ENCODE measurements around the gene PPID.

DNA sequence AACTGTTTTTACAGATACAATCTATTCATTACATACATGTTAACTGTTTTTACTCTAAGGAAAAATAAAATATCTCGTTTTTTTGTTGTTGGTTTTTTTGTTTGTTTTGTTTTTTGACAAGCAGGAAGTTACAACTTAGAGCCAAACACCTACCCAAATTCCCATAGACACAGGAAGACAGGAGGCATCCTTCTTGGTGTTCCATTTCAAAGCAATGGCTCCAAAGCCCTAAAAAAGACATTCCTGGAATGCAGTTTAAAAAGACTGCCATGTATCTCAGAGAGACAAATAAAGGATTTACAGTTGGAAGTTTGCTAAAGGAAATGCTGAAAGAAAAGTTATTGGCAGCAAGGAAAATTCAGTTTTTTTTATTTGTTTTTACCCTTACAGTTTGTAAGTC lies 34.4 kb downstream of the PPID start:
- TF ChIP-seq, protein P1, sequence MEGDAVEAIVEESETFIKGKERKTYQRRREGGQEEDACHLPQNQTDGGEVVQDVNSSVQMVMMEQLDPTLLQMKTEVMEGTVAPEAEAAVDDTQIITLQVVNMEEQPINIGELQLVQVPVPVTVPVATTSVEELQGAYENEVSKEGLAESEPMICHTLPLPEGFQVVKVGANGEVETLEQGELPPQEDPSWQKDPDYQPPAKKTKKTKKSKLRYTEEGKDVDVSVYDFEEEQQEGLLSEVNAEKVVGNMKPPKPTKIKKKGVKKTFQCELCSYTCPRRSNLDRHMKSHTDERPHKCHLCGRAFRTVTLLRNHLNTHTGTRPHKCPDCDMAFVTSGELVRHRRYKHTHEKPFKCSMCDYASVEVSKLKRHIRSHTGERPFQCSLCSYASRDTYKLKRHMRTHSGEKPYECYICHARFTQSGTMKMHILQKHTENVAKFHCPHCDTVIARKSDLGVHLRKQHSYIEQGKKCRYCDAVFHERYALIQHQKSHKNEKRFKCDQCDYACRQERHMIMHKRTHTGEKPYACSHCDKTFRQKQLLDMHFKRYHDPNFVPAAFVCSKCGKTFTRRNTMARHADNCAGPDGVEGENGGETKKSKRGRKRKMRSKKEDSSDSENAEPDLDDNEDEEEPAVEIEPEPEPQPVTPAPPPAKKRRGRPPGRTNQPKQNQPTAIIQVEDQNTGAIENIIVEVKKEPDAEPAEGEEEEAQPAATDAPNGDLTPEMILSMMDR (conservative IDR thresholded peaks at IDR 0.05): no peak
- TF ChIP-seq EZH2 (IDR thresholded peaks at IDR 0.05; ENCODE audit: low read depth): no peak
